Measurements from ENCODE around the gene TBC1D7. TPM values are rescaled to one million over a fixed set of nuclear protein-coding genes. Genes with fewer than 3 reads are reported as not detected.

The TBC1D7 gene
- total and polyA plus RNA-seq, 10 of the 15 experiments (the other 5 are each of a cell fraction or from before 2014, with no cell fraction given) = 20.1 to 65.9 (median 31.3) TPM

- 52% methylated on average over 1 of the region's 1 CpG for WGBS (ENCODE audit: insufficient coverage, insufficient replicate concordance, low lambda C conversion rate, missing lambda C conversion rate)
- intact Hi-C loops (cut with micrococcal nuclease; ENCODE audit: unreplicated experiment) = no loop called here
- no peaks in the 10 kb centered on the region for H3K79me2 ChIP-seq (ENCODE audit: control insufficient read depth, insufficient read depth, low read length)
- no peaks in the 10 kb centered on the region for H3K27me3 ChIP-seq (replicated peaks in 1 of 2; ENCODE audit: control insufficient read depth in 2 of 2, insufficient read depth in 2 of 2, low read length in 1 of 2)
- FAIRE-seq (no peak), DNase-seq (ENCODE audit: low read depth, low spot score) (no peak), ATAC-seq (no peak)
- ChIA-PET CTCF (interaction anchor here (0.7 to 4.3 kb wide), 6 partner anchors 8 to 151 kb away, joined by 3 to 11 read pairs (median 4); partner anchors contain the start of gene TBC1D7), RAD21 (ENCODE audit: unreplicated experiment) (interaction anchor here (0.5 to 1.4 kb wide), 3 partner anchors 8 to 746 kb away, joined by 3 read pairs; no protein-coding TSS in a partner anchor), SMC1A (ENCODE audit: uncharacterized antibody, unreplicated experiment) (interaction anchor here (0.6 to 1.6 kb wide), 5 partner anchors 9 to 523 kb away, joined by 3 to 7 read pairs (median 3); partner anchors contain the start of gene TBC1D7), POLR2A (interaction anchor here (0.6 kb wide), 1 partner anchor 37 kb away, joined by 3 read pairs; no protein-coding TSS in a partner anchor)
- H4K20me1 ChIP-seq (ENCODE audit: control insufficient read depth, insufficient read depth) = no peaks in the 10 kb centered on the region
- H3K36me3 ChIP-seq (ENCODE audit: control insufficient read depth in 2 of 2, insufficient read depth in 2 of 2, low read length in 1 of 2) = peaks cover 2 to 14% of the 10 kb centered on the region in 2 experiments; a peak in 2 of 4 replicates
- no peaks in the 10 kb centered on the region for H3K4me1 ChIP-seq (ENCODE audit: control insufficient read depth, insufficient read depth, low read length)
- no peak overlapping the region for H3K9ac ChIP-seq (ENCODE audit: control insufficient read depth, insufficient read depth, low read length)
- BruUV-seq (replicated peaks) = no TSS peak
- no peak overlapping the region for H3K4me2 ChIP-seq (ENCODE audit: control insufficient read depth, insufficient read depth)
- no peak overlapping the region for H3K4me3 ChIP-seq
- H2AFZ ChIP-seq (ENCODE audit: control insufficient read depth, low read depth, low read length) = no peak overlapping the region
- in situ Hi-C loops (cut with MboI) = no loop called here
- no peaks in the 10 kb centered on the region for H3K9me3 ChIP-seq (replicated peaks; ENCODE audit: control insufficient read depth, insufficient read depth, low read length)
- H3K27ac ChIP-seq (ENCODE audit: control insufficient read depth, insufficient read depth) = no peak overlapping the region
- TF ChIP-seq PKNOX1 (IDR thresholded peaks at IDR 0.05) (no peak), CEBPZ (IDR thresholded peaks at IDR 0.05; ENCODE audit: low read depth, low read length) (no peak), KDM1A (IDR thresholded peaks at IDR 0.05; ENCODE audit: borderline replicate concordance) (no peak), ZBTB4 (CRISPR knock-in tag; IDR thresholded peaks at IDR 0.05) (no peak), SMARCA5 (IDR thresholded peaks at IDR 0.05) (no peak), SREBF1 (IDR thresholded peaks at IDR 0.05; ENCODE audit: low read length) (no peak), MTA3 (IDR thresholded peaks at IDR 0.05; ENCODE audit: borderline replicate concordance, low read length) (no peak), STAT1 (conservative IDR thresholded peaks at IDR 0.05) (no peak), IKZF1 (conservative IDR thresholded peaks at IDR 0.05) (no peak), SUZ12 (IDR thresholded peaks at IDR 0.05; ENCODE audit: unreplicated experiment) (no peak), REST (IDR thresholded peaks at IDR 0.05; ENCODE audit: low read depth, low read length) (no peak), NR2F1 (conservative IDR thresholded peaks at IDR 0.05) (no peak), BMI1 (IDR thresholded peaks at IDR 0.05; ENCODE audit: borderline replicate concordance) (no peak), DPF2 (IDR thresholded peaks at IDR 0.05) (no peak)
Observed at GRCh38 chr6:13311155-13311554, 17.2 kb downstream of the TBC1D7 start.

Measured in GM12878 (cell line).